ENCODE results near the gene CHST6. TPM values are rescaled to one million over a fixed set of nuclear protein-coding genes. Genes with fewer than 3 reads are reported as not detected.
"Not testable (repeated sequence)": the region's sequence is repeated elsewhere in the genome, so short reads cannot be mapped to it uniquely, and the experiment has no call there.

The CHST6 gene
- polyA plus RNA-seq, 3 donors: 0.72 to 1.1 (median 0.78) TPM

GRCh38 chr16:75452464-75453190 lies 42.6 kb downstream of the CHST6 start:
- DNase-seq (ENCODE audit: low read depth in 3 of 3, low spot score in 2 of 3): no peak

- DNase-seq (ENCODE audit: low read depth in 3 of 3, low spot score in 2 of 3): no peak
Observed at GRCh38 chr16:75446416-75446815, 48.8 kb downstream of the CHST6 start.

GRCh38 chr16:75445298-75445697 lies 49.9 kb downstream of the CHST6 start:
- no peak for DNase-seq (ENCODE audit: low read depth in 3 of 3, low spot score in 2 of 3)

- DNase-seq (ENCODE audit: low read depth in 3 of 3, low spot score in 2 of 3): no peak
Observed at GRCh38 chr16:75443298-75443697, 51.9 kb downstream of the CHST6 start.

GRCh38 chr16:75433732-75434413 lies 61.4 kb downstream of the CHST6 start:
- peak; percentile 88 to 91 (median 89) for DNase-seq (ENCODE audit: low read depth in 3 of 3, low spot score in 2 of 3)

GRCh38 chr16:75432828-75433731 lies 62.2 kb downstream of the CHST6 start, which contains the start of gene CFDP1:
CFDP1 (minus strand) TSS chr16:75433503; CDS start chr16:75433352, 151 bp downstream.
- peak; percentile 88 to 93 (median 93) for DNase-seq (ENCODE audit: low read depth in 3 of 3, low spot score in 2 of 3)

- no peak for DNase-seq (ENCODE audit: low read depth in 3 of 3, low spot score in 2 of 3)
Observed at GRCh38 chr16:75429621-75430403, 65.4 kb downstream of the CHST6 start.

- DNase-seq (ENCODE audit: low read depth in 3 of 3, low spot score in 2 of 3): not testable (repeated sequence)
Observed at GRCh38 chr16:75426524-75426923, 68.7 kb downstream of the CHST6 start.

GRCh38 chr16:75424105-75424762 lies 71.0 kb downstream of the CHST6 start:
- DNase-seq (ENCODE audit: low read depth in 3 of 3, low spot score in 2 of 3): not testable (repeated sequence)

- DNase-seq (ENCODE audit: low read depth in 3 of 3, low spot score in 2 of 3): no peak
Observed at GRCh38 chr16:75423723-75424104, 71.5 kb downstream of the CHST6 start.

Other genes starting within 250 kb of the CHST6 start
- gene BCAR1, start 243.8 kb downstream of the CHST6 start, polyA plus RNA-seq (ENCODE audit: insufficient read length in 3 of 3): 10 to 100 TPM; 37.1 to 44.2 (median 37.2) TPM
- gene CFDP1, start 61.9 kb downstream of the CHST6 start, polyA plus RNA-seq (ENCODE audit: insufficient read length in 3 of 3): 100 to 1,000 TPM; 202 to 221 (median 203) TPM
- 10 to 100 TPM; 37.4 to 39.8 (median 39.0) TPM for gene TMEM170A, start 30.8 kb downstream of the CHST6 start, polyA plus RNA-seq (ENCODE audit: insufficient read length in 3 of 3)
- under 1 TPM; 0.62 to 0.78 (median 0.64) TPM for gene CHST5, start 40.7 kb upstream of the CHST6 start, polyA plus RNA-seq (ENCODE audit: insufficient read length in 3 of 3)
- gene TMEM231, start 60.8 kb upstream of the CHST6 start, polyA plus RNA-seq (ENCODE audit: insufficient read length in 3 of 3): 10 to 100 TPM; 18.4 to 20.5 (median 19.4) TPM
- gene GABARAPL2, start 70.9 kb upstream of the CHST6 start, polyA plus RNA-seq (ENCODE audit: insufficient read length in 3 of 3): 100 to 1,000 TPM; 199 to 200 (median 200) TPM
- 10 to 100 TPM; 40.1 to 64.9 (median 50.0) TPM for gene ADAT1, start 127.8 kb upstream of the CHST6 start, polyA plus RNA-seq (ENCODE audit: insufficient read length in 3 of 3)
- 100 to 1,000 TPM; 145 to 152 (median 148) TPM for gene KARS1, start 152.2 kb upstream of the CHST6 start, polyA plus RNA-seq (ENCODE audit: insufficient read length in 3 of 3)
- 10 to 100 TPM; 89.5 to 93.4 (median 92.5) TPM for gene TERF2IP, start 152.3 kb upstream of the CHST6 start, polyA plus RNA-seq (ENCODE audit: insufficient read length in 3 of 3)
- gene CPHXL2, start 181.6 kb upstream of the CHST6 start, polyA plus RNA-seq (ENCODE audit: insufficient read length in 3 of 3): not detected
- under 1 TPM in 1 of 3 donors, not detected in 2; 0.11 TPM for gene DUXB, start 206.0 kb upstream of the CHST6 start, polyA plus RNA-seq (ENCODE audit: insufficient read length in 3 of 3)
- not detected for gene CPHXL, start 231.0 kb upstream of the CHST6 start, polyA plus RNA-seq (ENCODE audit: insufficient read length in 3 of 3)

Data from right renal cortex interstitium (tissue), 3 donors.